SK-N-SH (cell line): ENCODE measurements around the gene MOK.

Experiments used
- CTCF ChIP-seq: fragments of 200-600 bp; sonication (generic); IDR thresholded peaks from 2 replicates; pipeline ENCODE4 v1.6.1; 2017; ENCODE audit warnings: antibody characterized with exemption, mild to moderate bottlenecking, moderate library complexity
- EP300 ChIP-seq, 2 experiments: IDR thresholded peaks; 2 replicates each; pipeline versions ENCODE4 v1.4.0 to v1.6.1; 2012; ENCODE audit warnings: borderline replicate concordance in 1 of 2, low read depth in 1 of 2, low read length in 1 of 2
- EZH2phosphoT487 ChIP-seq: fragments of 200-600 bp; sonication (generic); IDR thresholded peaks from 2 replicates; pipeline ENCODE4 v1.6.1; 2017; ENCODE audit warnings: low read depth, mixed run types, mild to moderate bottlenecking, antibody characterized with exemption, moderate library complexity, borderline replicate concordance
- FOXM1 ChIP-seq: IDR thresholded peaks from 2 replicates; pipeline ENCODE4 v1.4.0; 2012; ENCODE audit warnings: low read depth, mild to moderate bottlenecking
- POLR2AphosphoS5 ChIP-seq: IDR thresholded peaks from 2 replicates; pipeline ENCODE4 v1.6.1; 2012; ENCODE audit warnings: low read depth, low read length
- RAD21 ChIP-seq: IDR thresholded peaks from 2 replicates; pipeline ENCODE4 v1.6.1; 2012; ENCODE audit warnings: mild to moderate bottlenecking, low read length
- RFX5 ChIP-seq: IDR thresholded peaks from 2 replicates; pipeline ENCODE4 v1.6.1; 2012; ENCODE audit warnings: mild to moderate bottlenecking, improper control_type of control experiment, low read length
- SMC3 ChIP-seq: IDR thresholded peaks from 2 replicates; pipeline ENCODE4 v1.6.1; 2012; ENCODE audit warnings: low read depth, low read length, improper control_type of control experiment
- USF2 ChIP-seq: fragments of 150-350 bp; IDR thresholded peaks from 2 replicates; pipeline ENCODE4 v1.6.1; 2017; ENCODE audit warnings: antibody characterized with exemption, low read length, low read depth, borderline replicate concordance
- TF ChIP-seq, protein P1 (sequence below): IDR thresholded peaks from 2 replicates; pipeline ENCODE4 v1.6.1; 2012; ENCODE audit warnings: mild to moderate bottlenecking, low read depth, low read length, moderate library complexity
- TF ChIP-seq, protein P2 (sequence below): IDR thresholded peaks from 2 replicates; pipeline ENCODE4; 2012

DNA sequence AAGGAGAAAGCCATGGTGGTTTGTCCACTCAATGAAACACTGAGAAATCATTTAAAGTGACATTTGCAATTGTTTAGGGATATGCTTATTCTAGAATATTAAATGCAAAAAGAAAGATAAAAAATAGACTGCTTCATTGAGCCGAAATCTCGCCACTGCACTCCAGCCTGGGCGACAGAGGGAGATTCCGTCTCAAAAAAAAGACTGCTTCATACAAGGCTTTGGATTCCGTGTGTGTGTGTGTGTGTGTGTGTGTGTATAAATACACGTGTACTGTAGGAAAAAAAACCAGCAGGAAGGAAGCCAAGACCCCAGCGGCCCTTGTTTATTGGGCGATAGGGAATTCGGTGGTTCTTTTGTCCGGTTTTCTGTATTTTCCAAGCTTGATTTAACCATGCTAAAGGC lies 11.4 kb upstream of the MOK start:
- TF ChIP-seq POLR2AphosphoS5 (no peak), CTCF (no peak), RAD21 (no peak), USF2 (no peak), SMC3 (no peak), FOXM1 (no peak), EZH2phosphoT487 (no peak), EP300 (IDR thresholded peaks at IDR 0.05; ENCODE audit: borderline replicate concordance in 1 of 2, low read depth in 1 of 2, low read length in 1 of 2) (no peak), RFX5 (no peak)
- TF ChIP-seq, protein P1, sequence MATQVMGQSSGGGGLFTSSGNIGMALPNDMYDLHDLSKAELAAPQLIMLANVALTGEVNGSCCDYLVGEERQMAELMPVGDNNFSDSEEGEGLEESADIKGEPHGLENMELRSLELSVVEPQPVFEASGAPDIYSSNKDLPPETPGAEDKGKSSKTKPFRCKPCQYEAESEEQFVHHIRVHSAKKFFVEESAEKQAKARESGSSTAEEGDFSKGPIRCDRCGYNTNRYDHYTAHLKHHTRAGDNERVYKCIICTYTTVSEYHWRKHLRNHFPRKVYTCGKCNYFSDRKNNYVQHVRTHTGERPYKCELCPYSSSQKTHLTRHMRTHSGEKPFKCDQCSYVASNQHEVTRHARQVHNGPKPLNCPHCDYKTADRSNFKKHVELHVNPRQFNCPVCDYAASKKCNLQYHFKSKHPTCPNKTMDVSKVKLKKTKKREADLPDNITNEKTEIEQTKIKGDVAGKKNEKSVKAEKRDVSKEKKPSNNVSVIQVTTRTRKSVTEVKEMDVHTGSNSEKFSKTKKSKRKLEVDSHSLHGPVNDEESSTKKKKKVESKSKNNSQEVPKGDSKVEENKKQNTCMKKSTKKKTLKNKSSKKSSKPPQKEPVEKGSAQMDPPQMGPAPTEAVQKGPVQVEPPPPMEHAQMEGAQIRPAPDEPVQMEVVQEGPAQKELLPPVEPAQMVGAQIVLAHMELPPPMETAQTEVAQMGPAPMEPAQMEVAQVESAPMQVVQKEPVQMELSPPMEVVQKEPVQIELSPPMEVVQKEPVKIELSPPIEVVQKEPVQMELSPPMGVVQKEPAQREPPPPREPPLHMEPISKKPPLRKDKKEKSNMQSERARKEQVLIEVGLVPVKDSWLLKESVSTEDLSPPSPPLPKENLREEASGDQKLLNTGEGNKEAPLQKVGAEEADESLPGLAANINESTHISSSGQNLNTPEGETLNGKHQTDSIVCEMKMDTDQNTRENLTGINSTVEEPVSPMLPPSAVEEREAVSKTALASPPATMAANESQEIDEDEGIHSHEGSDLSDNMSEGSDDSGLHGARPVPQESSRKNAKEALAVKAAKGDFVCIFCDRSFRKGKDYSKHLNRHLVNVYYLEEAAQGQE: no peak
- TF ChIP-seq, protein P2, sequence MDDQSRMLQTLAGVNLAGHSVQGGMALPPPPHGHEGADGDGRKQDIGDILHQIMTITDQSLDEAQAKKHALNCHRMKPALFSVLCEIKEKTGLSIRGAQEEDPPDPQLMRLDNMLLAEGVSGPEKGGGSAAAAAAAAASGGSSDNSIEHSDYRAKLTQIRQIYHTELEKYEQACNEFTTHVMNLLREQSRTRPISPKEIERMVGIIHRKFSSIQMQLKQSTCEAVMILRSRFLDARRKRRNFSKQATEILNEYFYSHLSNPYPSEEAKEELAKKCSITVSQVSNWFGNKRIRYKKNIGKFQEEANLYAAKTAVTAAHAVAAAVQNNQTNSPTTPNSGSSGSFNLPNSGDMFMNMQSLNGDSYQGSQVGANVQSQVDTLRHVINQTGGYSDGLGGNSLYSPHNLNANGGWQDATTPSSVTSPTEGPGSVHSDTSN: no peak
